BE2C (cell line): ENCODE measurements around the gene HDAC7.
A peak's percentile ranks its signal among the peaks of the same experiment; 100 is the strongest.
"Not testable (repeated sequence)": the region's sequence is repeated elsewhere in the genome, so short reads cannot be mapped to it uniquely, and the experiment has no call there.

ENCODE experiments used
- DNase-seq: peaks from one replicate; pipeline ENCODE4 v3.0.0-alpha.2; 2020
- H3K27me3 ChIP-seq: fragments of 250-450 bp; sonication (Bioruptor Pico); 2 replicates; pipeline ENCODE4 v1.5.1; 2020; ENCODE audit warnings: mild to moderate bottlenecking
- H3K36me3 ChIP-seq: fragments of 250-450 bp; sonication (Bioruptor Pico); 2 replicates; pipeline ENCODE4 v1.5.1; 2020; ENCODE audit warnings: mild to moderate bottlenecking
- H3K4me1 ChIP-seq: fragments of 250-450 bp; sonication (Bioruptor Pico); 2 replicates; pipeline ENCODE4 v1.5.1; 2020
- H3K4me3 ChIP-seq: 2 replicates; pipeline ENCODE4 v1.5.1; 2011; ENCODE audit warnings: low read depth, low read length
- H3K9me3 ChIP-seq: fragments of 250-450 bp; sonication (Bioruptor Pico); 2 replicates; pipeline ENCODE4 v1.5.1; 2020
- TF ChIP-seq, protein P1 (sequence below): IDR thresholded peaks from 2 replicates; pipeline ENCODE4 v1.5.1; 2012; ENCODE audit warnings: mild to moderate bottlenecking, low read depth, low read length

The HDAC7 gene

DNA sequence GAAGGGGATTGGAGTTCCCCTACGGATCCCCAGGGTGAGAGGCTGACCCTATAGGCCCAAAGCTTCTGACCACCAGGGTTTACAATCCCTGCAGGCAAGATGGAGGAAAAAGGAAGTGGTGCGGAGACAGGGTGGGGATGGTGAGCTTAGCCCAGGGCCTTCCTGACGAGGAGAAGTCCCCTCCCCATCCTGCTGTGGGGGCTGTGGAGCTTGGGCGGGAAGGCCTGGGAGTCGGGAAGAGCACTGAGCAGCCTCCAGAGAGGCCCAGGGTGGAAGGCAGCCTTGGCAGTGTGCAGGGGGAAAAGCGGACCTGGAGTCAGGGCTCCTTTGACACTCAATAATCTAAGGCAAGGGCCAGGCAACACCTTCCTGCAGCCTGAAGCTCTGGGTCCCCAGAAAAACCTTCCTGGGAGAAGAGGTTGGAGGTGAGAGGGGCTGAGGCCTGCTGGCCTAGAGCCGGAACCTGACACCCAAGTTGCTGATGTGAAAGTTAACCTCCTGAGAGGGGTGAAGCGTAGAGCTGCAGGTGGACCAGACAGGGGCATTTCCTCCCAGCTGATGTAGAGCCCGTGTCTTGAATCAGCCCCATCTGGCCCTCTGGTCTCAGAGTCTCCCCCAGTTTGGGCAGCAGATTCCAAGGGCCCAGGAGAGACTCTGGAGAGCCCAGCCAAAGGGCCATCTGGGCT is 6.0 kb downstream of the HDAC7 start:
- peaks cover 33% of the 10 kb centered on the region for H3K4me1 ChIP-seq

DNA sequence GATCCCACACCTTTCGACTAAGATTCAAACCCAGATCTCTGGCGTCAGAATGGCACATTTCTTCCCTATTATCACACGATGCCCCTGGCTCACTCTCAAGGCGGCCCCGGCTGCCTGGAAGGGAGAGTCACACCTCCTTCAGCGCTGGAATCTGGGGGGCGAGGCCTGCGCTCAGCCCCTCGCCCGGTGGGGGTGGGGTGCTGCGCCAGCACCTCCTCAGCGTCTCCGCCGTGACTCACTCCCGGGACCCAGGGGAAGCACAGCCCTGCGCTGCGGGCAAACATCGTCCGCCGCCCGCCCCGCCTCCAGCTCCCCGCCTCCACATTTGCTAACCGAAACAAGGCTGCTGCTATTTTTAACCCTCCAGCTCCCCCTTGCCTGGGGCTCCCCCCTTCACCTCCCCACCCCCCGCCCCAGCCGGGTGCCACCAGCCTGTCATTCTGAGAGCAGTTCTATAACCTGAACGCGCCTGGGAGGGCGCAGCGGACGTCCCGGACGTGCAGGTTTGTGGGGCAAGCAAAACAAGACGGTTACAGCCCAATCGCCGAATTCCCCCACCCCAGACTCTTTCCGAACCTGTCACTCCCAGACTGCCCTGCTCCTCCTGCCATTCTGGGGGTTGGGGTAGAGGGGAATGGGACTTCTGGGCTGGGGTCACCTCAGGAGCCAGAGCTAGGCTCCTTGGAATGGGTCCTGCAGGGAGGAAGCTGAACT is 6.7 kb downstream of the HDAC7 start:
- H3K27me3 ChIP-seq, result no peaks in the 10 kb centered on the region
- no peaks in the 10 kb centered on the region for H3K9me3 ChIP-seq
- peak overlapping the region; percentile 51 for H3K4me3 ChIP-seq
- no peaks in the 10 kb centered on the region for H3K36me3 ChIP-seq
- peaks cover 40% of the 10 kb centered on the region for H3K4me1 ChIP-seq
- TF ChIP-seq, protein P1, sequence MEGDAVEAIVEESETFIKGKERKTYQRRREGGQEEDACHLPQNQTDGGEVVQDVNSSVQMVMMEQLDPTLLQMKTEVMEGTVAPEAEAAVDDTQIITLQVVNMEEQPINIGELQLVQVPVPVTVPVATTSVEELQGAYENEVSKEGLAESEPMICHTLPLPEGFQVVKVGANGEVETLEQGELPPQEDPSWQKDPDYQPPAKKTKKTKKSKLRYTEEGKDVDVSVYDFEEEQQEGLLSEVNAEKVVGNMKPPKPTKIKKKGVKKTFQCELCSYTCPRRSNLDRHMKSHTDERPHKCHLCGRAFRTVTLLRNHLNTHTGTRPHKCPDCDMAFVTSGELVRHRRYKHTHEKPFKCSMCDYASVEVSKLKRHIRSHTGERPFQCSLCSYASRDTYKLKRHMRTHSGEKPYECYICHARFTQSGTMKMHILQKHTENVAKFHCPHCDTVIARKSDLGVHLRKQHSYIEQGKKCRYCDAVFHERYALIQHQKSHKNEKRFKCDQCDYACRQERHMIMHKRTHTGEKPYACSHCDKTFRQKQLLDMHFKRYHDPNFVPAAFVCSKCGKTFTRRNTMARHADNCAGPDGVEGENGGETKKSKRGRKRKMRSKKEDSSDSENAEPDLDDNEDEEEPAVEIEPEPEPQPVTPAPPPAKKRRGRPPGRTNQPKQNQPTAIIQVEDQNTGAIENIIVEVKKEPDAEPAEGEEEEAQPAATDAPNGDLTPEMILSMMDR, result no peak
- peak; percentile 70 for DNase-seq

More for the DNA sequence above, 6.0 kb downstream of the HDAC7 start:
- no peaks in the 10 kb centered on the region for H3K36me3 ChIP-seq
- peak overlapping the region; percentile 51 for H3K4me3 ChIP-seq
- TF ChIP-seq, protein P1, result no peak
- H3K9me3 ChIP-seq, result no peaks in the 10 kb centered on the region
- no peaks in the 10 kb centered on the region for H3K27me3 ChIP-seq
- no peak for DNase-seq

DNA sequence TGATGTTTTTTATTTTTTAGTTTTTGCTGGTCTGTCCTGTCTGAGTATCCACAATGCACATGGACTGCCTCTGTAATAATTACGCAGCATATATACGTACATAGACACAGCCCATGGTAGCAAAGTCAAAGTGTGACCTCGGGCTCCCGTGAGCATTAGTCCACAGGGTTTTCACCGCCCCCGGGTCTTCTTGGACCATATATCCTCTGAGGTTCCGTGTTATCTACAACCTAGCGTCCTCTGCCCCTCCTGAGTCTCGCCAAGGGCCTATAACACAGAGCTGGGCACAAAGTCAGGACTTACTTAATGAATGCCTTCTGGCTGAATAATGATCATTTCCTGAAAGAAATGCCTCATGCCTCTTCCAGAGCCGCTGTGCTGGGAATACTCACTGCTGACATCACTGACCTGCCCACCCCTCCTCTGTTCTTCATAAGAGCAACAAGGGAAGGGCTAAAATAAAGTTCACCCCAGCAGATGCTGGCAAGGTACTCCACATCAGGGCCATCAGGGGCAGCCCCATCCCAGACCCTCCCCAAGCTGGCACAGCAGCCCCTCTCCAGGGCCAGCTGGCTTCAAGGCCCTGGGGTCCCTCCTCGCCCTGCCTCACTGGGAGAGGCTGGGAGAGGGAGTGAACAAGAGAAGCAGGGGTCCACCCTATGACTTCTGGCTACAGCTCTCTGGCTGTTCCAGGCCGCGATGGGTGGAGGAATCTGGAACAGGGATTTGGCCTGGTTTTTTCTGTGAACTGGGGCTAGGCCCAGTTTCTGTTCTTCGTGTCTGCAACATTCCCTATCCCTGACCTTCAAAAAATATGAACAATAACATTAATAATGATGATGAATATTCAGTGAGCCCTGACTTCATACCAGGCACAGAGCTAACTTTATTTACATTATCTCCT is 7.9 kb downstream of the HDAC7 start:
- Histone ChIP-seq H3K36me3 (no peaks in the 10 kb centered on the region), H3K27me3 (no peaks in the 10 kb centered on the region), H3K4me3 (no peak overlapping the region; the same call in 1 of the 2 replicates), H3K9me3 (no peaks in the 10 kb centered on the region), H3K4me1 (peaks cover 37% of the 10 kb centered on the region)
- DNase-seq, result no peak
- TF ChIP-seq, protein P1, result no peak

DNA sequence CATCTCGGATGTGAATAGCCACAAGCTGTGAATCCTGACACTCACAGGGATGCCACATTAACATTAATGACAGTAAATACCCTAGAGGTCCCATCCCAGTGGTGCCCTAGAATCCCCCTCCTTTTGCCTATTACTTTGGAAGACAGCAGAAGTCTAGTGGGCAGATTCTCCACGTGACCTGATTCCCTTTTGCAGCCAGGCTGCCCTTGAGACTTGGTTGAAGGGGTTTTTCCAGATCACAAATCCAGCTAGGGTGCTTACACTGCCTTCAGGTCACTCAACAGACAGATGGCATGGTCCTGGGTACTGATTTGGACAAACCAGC is 8.7 kb downstream of the HDAC7 start:
- H3K27me3 ChIP-seq, result no peaks in the 10 kb centered on the region
- no peaks in the 10 kb centered on the region for H3K9me3 ChIP-seq
- no peak for DNase-seq
- H3K4me3 ChIP-seq, result no peak overlapping the region
- no peaks in the 10 kb centered on the region for H3K36me3 ChIP-seq
- TF ChIP-seq, protein P1, result no peak
- peaks cover 33% of the 10 kb centered on the region for H3K4me1 ChIP-seq

DNA sequence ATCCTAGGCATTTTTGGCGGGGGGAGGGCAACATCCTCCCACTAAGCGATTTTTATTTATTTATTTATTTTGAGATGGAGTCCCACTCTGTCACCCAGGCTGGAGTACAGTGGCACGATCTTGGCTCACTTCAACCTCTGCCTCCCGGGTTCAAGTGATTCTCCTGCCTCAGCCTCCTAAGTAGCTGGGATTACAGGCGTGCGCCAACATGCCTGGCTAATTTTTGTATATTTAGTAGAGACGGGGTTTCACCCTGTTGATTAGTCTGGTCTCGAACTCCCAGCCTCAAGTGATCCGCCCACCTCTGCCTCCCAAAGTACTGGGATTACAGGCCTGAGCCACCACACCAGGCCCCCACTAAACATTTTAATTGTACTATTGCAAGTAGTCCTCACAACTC is 10.2 kb downstream of the HDAC7 start:
- not testable (repeated sequence) for DNase-seq, H3K4me3 ChIP-seq, H3K36me3 ChIP-seq, H3K9me3 ChIP-seq, H3K27me3 ChIP-seq
- peaks cover 33% of the 10 kb centered on the region for H3K4me1 ChIP-seq

DNA sequence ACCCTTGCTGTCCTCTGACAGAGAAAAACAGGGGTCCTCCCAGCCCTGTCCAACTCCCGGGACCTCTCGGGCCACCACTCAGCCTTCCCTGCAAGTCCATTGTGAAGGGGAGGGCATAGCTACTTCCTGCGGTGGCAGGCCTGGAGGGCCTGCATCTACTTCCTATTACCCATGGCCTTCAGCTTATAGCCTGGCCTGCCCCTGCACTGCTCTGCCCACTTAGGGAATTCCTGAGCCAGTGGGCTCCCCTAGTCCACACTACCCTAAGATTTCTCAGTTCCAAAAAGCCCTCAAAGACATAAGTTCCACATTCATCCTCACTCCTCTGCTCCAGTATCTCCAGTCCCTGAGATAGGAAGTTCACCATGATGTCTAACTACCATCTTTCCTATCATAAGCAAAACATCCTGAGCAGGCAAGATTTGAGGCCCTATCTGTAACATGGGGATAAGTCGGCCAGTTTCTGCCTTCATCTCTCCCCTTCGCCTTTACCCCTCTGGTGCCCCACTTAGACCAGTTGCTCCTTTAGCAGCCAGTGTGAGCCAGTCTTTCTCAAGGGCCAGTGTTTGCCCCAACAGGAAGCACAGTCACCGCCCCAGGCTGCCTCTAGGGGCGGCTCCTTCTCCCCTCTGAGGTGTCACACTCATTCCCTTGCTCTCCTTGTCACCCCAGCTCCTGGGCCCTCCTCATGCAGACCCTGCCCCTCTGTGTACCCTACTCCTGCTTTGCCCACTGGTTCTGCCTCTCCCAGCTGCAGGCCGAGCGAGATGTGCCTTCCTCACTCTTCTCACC is 10.9 kb downstream of the HDAC7 start:
- no peaks in the 10 kb centered on the region for H3K27me3 ChIP-seq
- H3K4me1 ChIP-seq, result peaks cover 33% of the 10 kb centered on the region
- DNase-seq, result no peak
- no peaks in the 10 kb centered on the region for H3K9me3 ChIP-seq
- no peaks in the 10 kb centered on the region for H3K36me3 ChIP-seq
- TF ChIP-seq, protein P1, result peak; percentile 16; the same call in 1 of the 2 replicates
- H3K4me3 ChIP-seq, result no peak overlapping the region
